Measurements from ENCODE around the gene RPL15. TPM values are rescaled to one million over a fixed set of nuclear protein-coding genes. Genes with fewer than 3 reads are reported as not detected.

The RPL15 gene
- total RNA-seq (ENCODE audit: low replicate concordance): 5,928 and 7,186 TPM in 2 replicates

GRCh38 chr3:23916886-23917678, at the start of gene RPL15, which contains the start of gene NKIRAS1:
RPL15 (plus strand) TSS chr3:23917132; CDS start chr3:23917860, 728 bp downstream.
NKIRAS1 (minus strand) TSS chr3:23916990; CDS start chr3:23910904, 6,086 bp downstream.
- H3K9me3 Mint-ChIP-seq: peaks cover 3% of the 10 kb centered on the region
- Histone ChIP-seq H3K27me3 (no peaks in the 10 kb centered on the region), H3K9me3 (ENCODE audit: low read depth) (no peaks in the 10 kb centered on the region), H3K79me2 (ENCODE audit: low read depth) (peaks cover 78% of the 10 kb centered on the region), H3K27ac (peak within 1 kb of the TSS; percentile 49), H2AFZ (replicated peaks) (peak within 1 kb of the TSS; percentile 59), H3K4me1 (peaks cover 21% of the 10 kb centered on the region), H3F3A (ENCODE audit: low read depth) (peaks cover 42% of the 10 kb centered on the region), H4K20me1 (ENCODE audit: low read depth) (peaks cover 47% of the 10 kb centered on the region), H3K36me3 (peaks cover 19% of the 10 kb centered on the region), H3K9ac (peak within 1 kb of the TSS; percentile 98), H3K4me2 (peak within 1 kb of the TSS; percentile 99), H3K4me3 (peak within 1 kb of the TSS; percentile 88)
- H3K4me3 Mint-ChIP-seq: peak within 1 kb of the TSS; percentile 99
- no peak for TF ChIP-seq EZH2phosphoT487 (IDR thresholded peaks at IDR 0.05)
- peak; percentile 44 for TF ChIP-seq CTCF (IDR thresholded peaks at IDR 0.05)
- peak; percentile 99 for DNase-seq (ENCODE audit: low spot score)
- H3K4me1 Mint-ChIP-seq: peaks cover 41% of the 10 kb centered on the region
- H3K27me3 Mint-ChIP-seq (ENCODE audit: insufficient read depth, low read depth): peaks cover 2% of the 10 kb centered on the region
- peak within 1 kb of the TSS; percentile 98 for H3K27ac Mint-ChIP-seq
- H3K36me3 Mint-ChIP-seq: peaks cover 38% of the 10 kb centered on the region

- H4K20me1 ChIP-seq (ENCODE audit: low read depth): peaks cover 55% of the 10 kb centered on the region
- no peak overlapping the region for H3K9ac ChIP-seq
- no peak overlapping the region for H3K27ac Mint-ChIP-seq
- H3K27ac ChIP-seq: no peak overlapping the region
- H3F3A ChIP-seq (ENCODE audit: low read depth): peaks cover 31% of the 10 kb centered on the region
- peaks cover 47% of the 10 kb centered on the region for H3K4me1 Mint-ChIP-seq
- H3K36me3 ChIP-seq: no peaks in the 10 kb centered on the region
- H3K9me3 Mint-ChIP-seq: peaks cover 3% of the 10 kb centered on the region
- no peak overlapping the region for H3K4me2 ChIP-seq
- peaks cover 7% of the 10 kb centered on the region for H3K36me3 Mint-ChIP-seq
- H2AFZ ChIP-seq (replicated peaks): no peak overlapping the region
- no peaks in the 10 kb centered on the region for H3K27me3 ChIP-seq
- no peak overlapping the region for H3K4me3 ChIP-seq
- H3K4me1 ChIP-seq: peaks cover 42% of the 10 kb centered on the region
- DNase-seq (ENCODE audit: low spot score): no peak
- peaks cover 91% of the 10 kb centered on the region for H3K79me2 ChIP-seq (ENCODE audit: low read depth)
- H3K27me3 Mint-ChIP-seq (ENCODE audit: insufficient read depth, low read depth): peaks cover 4% of the 10 kb centered on the region
- H3K9me3 ChIP-seq (ENCODE audit: low read depth): no peaks in the 10 kb centered on the region
- TF ChIP-seq CTCF (IDR thresholded peaks at IDR 0.05): peak; percentile 17
- no peak for TF ChIP-seq EZH2phosphoT487 (IDR thresholded peaks at IDR 0.05)
- no peak for TF ChIP-seq EZH2 (IDR thresholded peaks at IDR 0.05)
- H3K4me3 Mint-ChIP-seq: no peak overlapping the region
Observed at GRCh38 chr3:23867400-23867799, 49.5 kb upstream of the RPL15 start.

GRCh38 chr3:23867838-23868237, 49.1 kb upstream of the RPL15 start:
- no peaks in the 10 kb centered on the region for H3K9me3 ChIP-seq (ENCODE audit: low read depth)
- H3K36me3 ChIP-seq: no peaks in the 10 kb centered on the region
- H3K4me2 ChIP-seq: no peak overlapping the region
- no peaks in the 10 kb centered on the region for H3K27me3 ChIP-seq
- Mint-ChIP-seq H3K4me3 (no peak overlapping the region), H3K36me3 (peaks cover 7% of the 10 kb centered on the region), H3K4me1 (peaks cover 47% of the 10 kb centered on the region), H3K9me3 (peaks cover 3% of the 10 kb centered on the region), H3K27me3 (ENCODE audit: insufficient read depth, low read depth) (peaks cover 4% of the 10 kb centered on the region), H3K27ac (no peak overlapping the region)
- H3K27ac ChIP-seq: no peak overlapping the region
- H2AFZ ChIP-seq (replicated peaks): no peak overlapping the region
- no peak overlapping the region for H3K4me3 ChIP-seq
- DNase-seq (ENCODE audit: low spot score): no peak
- peaks cover 51% of the 10 kb centered on the region for H4K20me1 ChIP-seq (ENCODE audit: low read depth)
- H3F3A ChIP-seq (ENCODE audit: low read depth): peaks cover 31% of the 10 kb centered on the region
- H3K79me2 ChIP-seq (ENCODE audit: low read depth): peaks cover 91% of the 10 kb centered on the region
- H3K4me1 ChIP-seq: peaks cover 42% of the 10 kb centered on the region
- no peak overlapping the region for H3K9ac ChIP-seq
- no peak for TF ChIP-seq EZH2 (IDR thresholded peaks at IDR 0.05)
- TF ChIP-seq CTCF (IDR thresholded peaks at IDR 0.05): no peak
- TF ChIP-seq EZH2phosphoT487 (IDR thresholded peaks at IDR 0.05): no peak
